ENCODE results near the gene FOXP1.

Gene FOXP1

GRCh38 chr3:71109241-71109976 is 474.1 kb downstream of the FOXP1 start:
- DNase-seq, result no peak

- no peak for DNase-seq
These were observed 475.6 kb downstream of the FOXP1 start for GRCh38 chr3:71107926-71108325.

GRCh38 chr3:71104976-71105375 is 478.6 kb downstream of the FOXP1 start:
- DNase-seq, result no peak

- no peak for DNase-seq
These were observed 479.0 kb downstream of the FOXP1 start for GRCh38 chr3:71104556-71104955.

GRCh38 chr3:71104121-71104541 is 479.4 kb downstream of the FOXP1 start:
- no peak for DNase-seq

GRCh38 chr3:71103430-71103921 is 480.1 kb downstream of the FOXP1 start:
- no peak for DNase-seq

GRCh38 chr3:71102111-71102983 is 481.2 kb downstream of the FOXP1 start:
- DNase-seq, result no peak

- DNase-seq, result no peak
These were observed 481.9 kb downstream of the FOXP1 start for GRCh38 chr3:71101626-71102025.

- no peak for DNase-seq
These were observed 482.5 kb downstream of the FOXP1 start for GRCh38 chr3:71101014-71101413.

GRCh38 chr3:71099997-71100719 is 483.4 kb downstream of the FOXP1 start:
- DNase-seq, result no peak

- no peak for DNase-seq
These were observed 486.0 kb downstream of the FOXP1 start for GRCh38 chr3:71097557-71097956.

- DNase-seq, result no peak
These were observed 487.8 kb downstream of the FOXP1 start for GRCh38 chr3:71095511-71096291.

- DNase-seq, result no peak
These were observed 488.8 kb downstream of the FOXP1 start for GRCh38 chr3:71094658-71095209.

- DNase-seq, result no peak
These were observed 490.9 kb downstream of the FOXP1 start for GRCh38 chr3:71092665-71093064.

GRCh38 chr3:71090207-71090606 is 493.3 kb downstream of the FOXP1 start:
- DNase-seq, result no peak

- DNase-seq, result no peak
These were observed 494.2 kb downstream of the FOXP1 start for GRCh38 chr3:71089271-71089847.

GRCh38 chr3:71088742-71089141 is 494.8 kb downstream of the FOXP1 start:
- DNase-seq, result no peak

- DNase-seq, result no peak
These were observed 495.4 kb downstream of the FOXP1 start for GRCh38 chr3:71088019-71088708.

- no peak for DNase-seq
These were observed 496.1 kb downstream of the FOXP1 start for GRCh38 chr3:71087143-71088018.

- no peak for DNase-seq
These were observed 496.8 kb downstream of the FOXP1 start for GRCh38 chr3:71086777-71087142.
